HG02588 (cell line): ENCODE data around the gene KMT2C.
"Not testable (repeated sequence)": the region's sequence is repeated elsewhere in the genome, so short reads cannot be mapped to it uniquely, and the experiment has no call there.

ENCODE experiments used
- ATAC-seq: cut with Tn5 transposase; IDR thresholded peaks from one replicate; pipeline ENCODE4 v1.9.1; 2021; ENCODE audit warnings: mild to moderate bottlenecking, moderate library complexity; ENCODE audit not compliant: unreplicated experiment

KMT2C gene

GRCh38 chr7:152442330-152442835 lies 6.6 kb upstream of the KMT2C start:
- no peak for ATAC-seq

- ATAC-seq, result not testable (repeated sequence)
Measured at GRCh38 chr7:152441810-152442209, 6.0 kb upstream of the KMT2C start.

GRCh38 chr7:152441168-152441567 lies 5.4 kb upstream of the KMT2C start:
- not testable (repeated sequence) for ATAC-seq

- not testable (repeated sequence) for ATAC-seq
Measured at GRCh38 chr7:152438017-152438416, 2.2 kb upstream of the KMT2C start.

GRCh38 chr7:152436931-152437575 lies 1.2 kb upstream of the KMT2C start:
- ATAC-seq, result not testable (repeated sequence)

GRCh38 chr7:152436111-152436930 lies 518 bp upstream of the KMT2C start:
- peak; percentile 56 for ATAC-seq

GRCh38 chr7:152434511-152435383 lies 1.1 kb downstream of the KMT2C start:
- peak; percentile 25 for ATAC-seq

- peak; percentile 4 for ATAC-seq
Measured at GRCh38 chr7:152433721-152434490, 1.9 kb downstream of the KMT2C start.

- not testable (repeated sequence) for ATAC-seq
Measured at GRCh38 chr7:152432735-152433134, 3.1 kb downstream of the KMT2C start.

GRCh38 chr7:152430854-152431253 lies 4.9 kb downstream of the KMT2C start:
- no peak for ATAC-seq

- ATAC-seq, result not testable (repeated sequence)
Measured at GRCh38 chr7:152430118-152430517, 5.7 kb downstream of the KMT2C start.

GRCh38 chr7:152424348-152425108 lies 11.3 kb downstream of the KMT2C start:
- no peak for ATAC-seq

- ATAC-seq, result no peak
Measured at GRCh38 chr7:152423991-152424347, 11.8 kb downstream of the KMT2C start.

GRCh38 chr7:152423171-152423570 lies 12.6 kb downstream of the KMT2C start:
- not testable (repeated sequence) for ATAC-seq

- not testable (repeated sequence) for ATAC-seq
Measured at GRCh38 chr7:152420950-152421349, 14.9 kb downstream of the KMT2C start.

- no peak for ATAC-seq
Measured at GRCh38 chr7:152419473-152420429, 16.1 kb downstream of the KMT2C start.

GRCh38 chr7:152414779-152415178 lies 21.0 kb downstream of the KMT2C start:
- ATAC-seq, result no peak

- no peak for ATAC-seq
Measured at GRCh38 chr7:152411389-152411788, 24.4 kb downstream of the KMT2C start.
